Measurements from ENCODE around the gene PPP6R2.

PPP6R2 gene

GRCh38 chr22:50302041-50302541 lies 41.0 kb upstream of the PPP6R2 start:
- WGBS (ENCODE audit: extremely low coverage, insufficient coverage, low lambda C conversion rate), result no CpG with 5 or more reads among the region's 9 CpGs
- H3K4ac ChIP-seq (ENCODE audit: low read depth, low read length), result no peak overlapping the region
- no peak overlapping the region for H2BK15ac ChIP-seq (replicated peaks; ENCODE audit: low read depth)
- no peak overlapping the region for H2BK120ac ChIP-seq (ENCODE audit: low read depth, low read length)
- no peak overlapping the region for H3K56ac ChIP-seq (ENCODE audit: low read length)
- peaks cover 9% of the 10 kb centered on the region for H3K79me1 ChIP-seq (ENCODE audit: low read length)
- no peak overlapping the region for H3K27ac ChIP-seq (ENCODE audit: low read depth, low read length)
- peaks cover 7% of the 10 kb centered on the region for H3K79me2 ChIP-seq (ENCODE audit: control insufficient read depth, insufficient read depth, low read length)
- no peaks in the 10 kb centered on the region for H3K4me1 ChIP-seq (ENCODE audit: control insufficient read depth, low read depth, low read length)
- H3K36me3 ChIP-seq (ENCODE audit: control insufficient read depth, insufficient read depth, low read length), result no peaks in the 10 kb centered on the region
- no peak for DNase-seq
- H3K18ac ChIP-seq (ENCODE audit: low read length), result no peak overlapping the region
- no peak overlapping the region for H4K8ac ChIP-seq (ENCODE audit: low read depth, low read length)
- no peak overlapping the region for H2AK5ac ChIP-seq (ENCODE audit: low read length)
- H3K27me3 ChIP-seq (ENCODE audit: insufficient read depth, low read length, poor library complexity), result no peaks in the 10 kb centered on the region
- no peak overlapping the region for H4K5ac ChIP-seq (ENCODE audit: low read length)
- H3K9ac ChIP-seq (ENCODE audit: low read length), result no peak overlapping the region
- no peak overlapping the region for H3K4me2 ChIP-seq (ENCODE audit: low read length)
- no peak overlapping the region for H2BK5ac ChIP-seq (ENCODE audit: low read length)
- H3K4me3 ChIP-seq (ENCODE audit: low read length), result no peak overlapping the region
- no peak overlapping the region for H3K23ac ChIP-seq (ENCODE audit: low read length)

GRCh38 chr22:50302564-50302963 lies 40.6 kb upstream of the PPP6R2 start:
- no peak overlapping the region for H2BK120ac ChIP-seq (ENCODE audit: low read depth, low read length)
- no peak overlapping the region for H3K27ac ChIP-seq (ENCODE audit: low read depth, low read length)
- no peaks in the 10 kb centered on the region for H3K27me3 ChIP-seq (ENCODE audit: insufficient read depth, low read length, poor library complexity)
- H3K79me1 ChIP-seq (ENCODE audit: low read length), result peaks cover 6% of the 10 kb centered on the region
- no peak overlapping the region for H3K56ac ChIP-seq (ENCODE audit: low read length)
- H3K36me3 ChIP-seq (ENCODE audit: control insufficient read depth, insufficient read depth, low read length), result no peaks in the 10 kb centered on the region
- H2AK5ac ChIP-seq (ENCODE audit: low read length), result no peak overlapping the region
- no peak overlapping the region for H3K18ac ChIP-seq (ENCODE audit: low read length)
- H3K79me2 ChIP-seq (ENCODE audit: control insufficient read depth, insufficient read depth, low read length), result peaks cover 2% of the 10 kb centered on the region
- no peak overlapping the region for H3K23ac ChIP-seq (ENCODE audit: low read length)
- no peak overlapping the region for H2BK5ac ChIP-seq (ENCODE audit: low read length)
- H3K4me3 ChIP-seq (ENCODE audit: low read length), result no peak overlapping the region
- H2BK15ac ChIP-seq (replicated peaks; ENCODE audit: low read depth), result no peak overlapping the region
- H4K8ac ChIP-seq (ENCODE audit: low read depth, low read length), result no peak overlapping the region
- no peak for DNase-seq
- no peak overlapping the region for H3K4me2 ChIP-seq (ENCODE audit: low read length)
- H3K4ac ChIP-seq (ENCODE audit: low read depth, low read length), result no peak overlapping the region
- no CpG with 5 or more reads among the region's 5 CpGs for WGBS (ENCODE audit: extremely low coverage, insufficient coverage, low lambda C conversion rate)
- no peaks in the 10 kb centered on the region for H3K4me1 ChIP-seq (ENCODE audit: control insufficient read depth, low read depth, low read length)
- no peak overlapping the region for H4K5ac ChIP-seq (ENCODE audit: low read length)
- H3K9ac ChIP-seq (ENCODE audit: low read length), result no peak overlapping the region

- Histone ChIP-seq H3K4me1 (ENCODE audit: control insufficient read depth, low read depth, low read length) (no peaks in the 10 kb centered on the region), H2BK15ac (replicated peaks; ENCODE audit: low read depth) (no peak overlapping the region), H3K27ac (ENCODE audit: low read depth, low read length) (no peak overlapping the region), H3K79me1 (ENCODE audit: low read length) (peaks cover 3% of the 10 kb centered on the region), H3K27me3 (ENCODE audit: insufficient read depth, low read length, poor library complexity) (no peaks in the 10 kb centered on the region), H3K56ac (ENCODE audit: low read length) (no peak overlapping the region), H2BK120ac (ENCODE audit: low read depth, low read length) (no peak overlapping the region), H3K4me3 (ENCODE audit: low read length) (no peak overlapping the region), H4K5ac (ENCODE audit: low read length) (no peak overlapping the region), H3K36me3 (ENCODE audit: control insufficient read depth, insufficient read depth, low read length) (no peaks in the 10 kb centered on the region), H3K18ac (ENCODE audit: low read length) (no peak overlapping the region), H4K8ac (ENCODE audit: low read depth, low read length) (no peak overlapping the region), H3K79me2 (ENCODE audit: control insufficient read depth, insufficient read depth, low read length) (no peaks in the 10 kb centered on the region), H3K9ac (ENCODE audit: low read length) (no peak overlapping the region), H2BK5ac (ENCODE audit: low read length) (no peak overlapping the region), H3K4ac (ENCODE audit: low read depth, low read length) (no peak overlapping the region), H2AK5ac (ENCODE audit: low read length) (no peak overlapping the region), H3K4me2 (ENCODE audit: low read length) (no peak overlapping the region), H3K23ac (ENCODE audit: low read length) (no peak overlapping the region)
- no CpG with 5 or more reads among the region's 7 CpGs for WGBS (ENCODE audit: extremely low coverage, insufficient coverage, low lambda C conversion rate)
- no peak for DNase-seq
These were observed 39.6 kb upstream of the PPP6R2 start for GRCh38 chr22:50303515-50303847.

GRCh38 chr22:50303848-50304527 lies 39.1 kb upstream of the PPP6R2 start:
- Histone ChIP-seq H3K4me2 (ENCODE audit: low read length) (no peak overlapping the region), H3K18ac (ENCODE audit: low read length) (no peak overlapping the region), H3K27me3 (ENCODE audit: insufficient read depth, low read length, poor library complexity) (no peaks in the 10 kb centered on the region), H3K4me1 (ENCODE audit: control insufficient read depth, low read depth, low read length) (no peaks in the 10 kb centered on the region), H3K23ac (ENCODE audit: low read length) (no peak overlapping the region), H3K4me3 (ENCODE audit: low read length) (no peak overlapping the region), H3K79me1 (ENCODE audit: low read length) (peaks cover 3% of the 10 kb centered on the region), H2BK5ac (ENCODE audit: low read length) (no peak overlapping the region), H4K8ac (ENCODE audit: low read depth, low read length) (no peak overlapping the region), H3K79me2 (ENCODE audit: control insufficient read depth, insufficient read depth, low read length) (no peaks in the 10 kb centered on the region), H3K36me3 (ENCODE audit: control insufficient read depth, insufficient read depth, low read length) (no peaks in the 10 kb centered on the region), H3K56ac (ENCODE audit: low read length) (no peak overlapping the region), H3K27ac (ENCODE audit: low read depth, low read length) (no peak overlapping the region), H4K5ac (ENCODE audit: low read length) (no peak overlapping the region), H2BK15ac (replicated peaks; ENCODE audit: low read depth) (no peak overlapping the region), H2BK120ac (ENCODE audit: low read depth, low read length) (no peak overlapping the region), H3K4ac (ENCODE audit: low read depth, low read length) (no peak overlapping the region), H2AK5ac (ENCODE audit: low read length) (no peak overlapping the region), H3K9ac (ENCODE audit: low read length) (no peak overlapping the region)
- peak; percentile 68 for DNase-seq
- WGBS (ENCODE audit: extremely low coverage, insufficient coverage, low lambda C conversion rate), result no CpG with 5 or more reads among the region's 11 CpGs

- Histone ChIP-seq H3K79me1 (ENCODE audit: low read length) (peaks cover 3% of the 10 kb centered on the region), H3K4ac (ENCODE audit: low read depth, low read length) (no peak overlapping the region), H3K27me3 (ENCODE audit: insufficient read depth, low read length, poor library complexity) (no peaks in the 10 kb centered on the region), H2BK120ac (ENCODE audit: low read depth, low read length) (no peak overlapping the region), H4K5ac (ENCODE audit: low read length) (no peak overlapping the region), H3K4me1 (ENCODE audit: control insufficient read depth, low read depth, low read length) (no peaks in the 10 kb centered on the region), H3K79me2 (ENCODE audit: control insufficient read depth, insufficient read depth, low read length) (no peaks in the 10 kb centered on the region), H3K36me3 (ENCODE audit: control insufficient read depth, insufficient read depth, low read length) (no peaks in the 10 kb centered on the region), H3K18ac (ENCODE audit: low read length) (no peak overlapping the region), H3K4me3 (ENCODE audit: low read length) (no peak overlapping the region), H3K27ac (ENCODE audit: low read depth, low read length) (no peak overlapping the region), H4K8ac (ENCODE audit: low read depth, low read length) (no peak overlapping the region), H3K4me2 (ENCODE audit: low read length) (no peak overlapping the region), H2BK5ac (ENCODE audit: low read length) (no peak overlapping the region), H3K9ac (ENCODE audit: low read length) (no peak overlapping the region), H3K23ac (ENCODE audit: low read length) (no peak overlapping the region), H2AK5ac (ENCODE audit: low read length) (no peak overlapping the region), H2BK15ac (replicated peaks; ENCODE audit: low read depth) (no peak overlapping the region), H3K56ac (ENCODE audit: low read length) (peak overlapping the region; percentile 60)
- no peak for DNase-seq
- WGBS (ENCODE audit: extremely low coverage, insufficient coverage, low lambda C conversion rate), result no CpG with 5 or more reads among the region's 22 CpGs
These were observed 38.4 kb upstream of the PPP6R2 start for GRCh38 chr22:50304528-50305392.

Measured in mesendoderm (in vitro differentiated cells).